Measurements from ENCODE around the gene DPP7. TPM values are rescaled to one million over a fixed set of nuclear protein-coding genes. Genes with fewer than 3 reads are reported as not detected.

DPP7 gene
- total RNA-seq, 2 experiments from 2014 or later = 154 to 182 TPM

DNA sequence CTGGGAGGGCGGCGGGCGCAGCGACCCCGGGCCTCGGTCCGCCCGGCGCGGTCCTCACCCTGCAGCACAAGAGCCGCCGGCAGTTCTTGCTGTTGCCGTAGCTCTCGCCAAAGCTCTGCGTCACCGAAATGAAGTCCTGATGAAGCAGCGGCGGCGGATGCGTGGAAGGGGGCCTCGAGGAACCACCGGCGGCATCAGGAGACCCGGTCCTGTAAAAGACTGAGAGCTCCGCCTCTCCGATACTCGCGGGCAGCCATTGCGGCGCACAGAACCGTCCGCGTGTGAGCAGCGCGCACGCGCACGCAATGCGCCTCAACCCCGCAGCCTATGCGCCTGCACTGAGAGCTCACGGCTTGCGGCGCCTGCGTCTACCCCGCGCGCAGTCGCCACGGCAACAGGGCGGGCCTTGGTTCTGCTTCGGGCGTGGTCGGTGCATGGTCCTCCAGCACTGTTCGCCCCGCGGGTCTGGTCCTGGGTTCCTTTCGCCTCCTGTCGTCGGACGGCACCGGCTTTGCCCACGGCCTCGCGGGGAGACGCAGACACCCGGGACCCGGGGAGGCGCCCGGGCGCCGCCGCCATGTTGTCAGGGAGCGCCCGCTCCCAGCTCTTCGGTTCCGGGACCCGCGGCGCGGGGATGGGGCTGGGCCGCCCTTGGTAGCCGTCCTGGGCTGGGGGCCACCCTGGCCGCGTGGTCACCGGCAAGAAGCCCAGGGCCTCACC is 15.1 kb upstream of the DPP7 start:
- ChIA-PET POLR2A (interaction anchor here (0.7 to 3.4 kb wide), 16 partner anchors 8 to 135 kb away, joined by 3 to 52 read pairs (median 4); partner anchors contain the start of genes NELFB, RNF208, SAPCD2 and TPRN), CTCF (ENCODE audit: unreplicated experiment) (interaction anchor here (0.5 to 1.4 kb wide), 8 partner anchors 18 to 109 kb away, joined by 3 to 9 read pairs (median 5); partner anchors contain the start of gene SAPCD2)
- Histone ChIP-seq H3K27ac (ENCODE audit: low read depth, low read length, poor library complexity, severe bottlenecking) (peak overlapping the region; percentile 92), H3K9me2 (ENCODE audit: insufficient read depth, low read length) (no peaks in the 10 kb centered on the region), H3K36me3 (ENCODE audit: insufficient read depth, low read length) (no peaks in the 10 kb centered on the region), H3K9me3 (ENCODE audit: low read length) (no peaks in the 10 kb centered on the region), H3K79me2 (ENCODE audit: insufficient read depth, low read depth, low read length) (peaks cover 54% of the 10 kb centered on the region; the same call in 1 of the 2 replicates), H2AFZ (ENCODE audit: low read length) (peak overlapping the region; percentile 31; the same call in 1 of the 2 replicates), H3K4me2 (ENCODE audit: low read length) (peak overlapping the region; percentile 96), H4K20me1 (ENCODE audit: insufficient read depth, low read length) (no peaks in the 10 kb centered on the region), H3K4me3 (ENCODE audit: low read depth, low read length, poor library complexity, severe bottlenecking) (peak overlapping the region; percentile 94), H3K4me1 (ENCODE audit: insufficient read depth, low read length, poor library complexity, severe bottlenecking) (peaks cover 35% of the 10 kb centered on the region)
- DNase-seq (ENCODE audit: low spot score) = peak; percentile 94
- no TSS peak for BruUV-seq (replicated peaks)
- intact Hi-C loops (cut with micrococcal nuclease; ENCODE audit: unreplicated experiment) = loop anchor here (1.0 kb wide), 1 partner anchor 22 kb away; no protein-coding TSS in a partner anchor
- no peak for TF ChIP-seq EZH2phosphoT487 (IDR thresholded peaks at IDR 0.05; ENCODE audit: borderline replicate concordance, low read depth, low read length)
- TF ChIP-seq, protein P1, sequence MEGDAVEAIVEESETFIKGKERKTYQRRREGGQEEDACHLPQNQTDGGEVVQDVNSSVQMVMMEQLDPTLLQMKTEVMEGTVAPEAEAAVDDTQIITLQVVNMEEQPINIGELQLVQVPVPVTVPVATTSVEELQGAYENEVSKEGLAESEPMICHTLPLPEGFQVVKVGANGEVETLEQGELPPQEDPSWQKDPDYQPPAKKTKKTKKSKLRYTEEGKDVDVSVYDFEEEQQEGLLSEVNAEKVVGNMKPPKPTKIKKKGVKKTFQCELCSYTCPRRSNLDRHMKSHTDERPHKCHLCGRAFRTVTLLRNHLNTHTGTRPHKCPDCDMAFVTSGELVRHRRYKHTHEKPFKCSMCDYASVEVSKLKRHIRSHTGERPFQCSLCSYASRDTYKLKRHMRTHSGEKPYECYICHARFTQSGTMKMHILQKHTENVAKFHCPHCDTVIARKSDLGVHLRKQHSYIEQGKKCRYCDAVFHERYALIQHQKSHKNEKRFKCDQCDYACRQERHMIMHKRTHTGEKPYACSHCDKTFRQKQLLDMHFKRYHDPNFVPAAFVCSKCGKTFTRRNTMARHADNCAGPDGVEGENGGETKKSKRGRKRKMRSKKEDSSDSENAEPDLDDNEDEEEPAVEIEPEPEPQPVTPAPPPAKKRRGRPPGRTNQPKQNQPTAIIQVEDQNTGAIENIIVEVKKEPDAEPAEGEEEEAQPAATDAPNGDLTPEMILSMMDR (conservative IDR thresholded peaks at IDR 0.05; ENCODE audit: low read length) = no peak

DNA sequence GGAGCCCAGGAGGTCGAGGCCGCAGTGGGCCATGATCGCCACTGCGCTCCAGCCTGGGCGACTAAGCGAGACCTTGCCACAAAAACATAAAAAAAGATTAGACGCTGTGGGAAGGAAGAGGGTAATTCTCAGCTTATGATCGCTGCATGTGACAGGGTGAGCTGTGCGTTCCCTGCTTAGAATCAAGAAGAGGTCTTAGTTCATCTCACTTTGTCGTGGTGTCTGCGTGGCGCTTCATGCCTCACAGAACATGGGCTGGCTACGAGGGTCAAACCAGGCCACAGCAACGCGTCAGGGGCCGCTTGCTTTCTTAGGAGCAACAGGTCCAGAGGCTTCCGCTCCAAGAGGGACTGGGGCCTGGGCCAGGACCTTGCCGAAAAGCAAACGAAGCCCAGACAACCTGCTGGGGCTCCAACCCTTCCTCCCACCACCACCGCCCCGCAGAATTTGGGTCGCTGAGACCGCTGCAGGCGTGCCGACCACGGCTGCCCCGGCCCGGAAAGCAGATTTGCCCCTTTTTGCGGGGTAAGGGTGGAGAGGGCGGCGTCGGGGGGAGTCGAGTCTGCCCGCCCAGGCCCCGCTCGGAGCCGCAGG is 14.4 kb upstream of the DPP7 start:
- DNase-seq (ENCODE audit: low spot score) = peak; percentile 57
- Histone ChIP-seq H3K36me3 (ENCODE audit: insufficient read depth, low read length) (peaks cover 6% of the 10 kb centered on the region), H3K4me1 (ENCODE audit: insufficient read depth, low read length, poor library complexity, severe bottlenecking) (peaks cover 40% of the 10 kb centered on the region), H3K27ac (ENCODE audit: low read depth, low read length, poor library complexity, severe bottlenecking) (peak overlapping the region; percentile 92), H3K79me2 (ENCODE audit: insufficient read depth, low read depth, low read length) (peaks cover 60% of the 10 kb centered on the region; the same call in 1 of the 2 replicates), H3K4me3 (ENCODE audit: low read depth, low read length, poor library complexity, severe bottlenecking) (peak overlapping the region; percentile 94), H4K20me1 (ENCODE audit: insufficient read depth, low read length) (no peaks in the 10 kb centered on the region), H2AFZ (ENCODE audit: low read length) (peak overlapping the region; percentile 31; the same call in 1 of the 2 replicates), H3K9me3 (ENCODE audit: low read length) (no peaks in the 10 kb centered on the region), H3K4me2 (ENCODE audit: low read length) (peak overlapping the region; percentile 96), H3K9me2 (ENCODE audit: insufficient read depth, low read length) (no peaks in the 10 kb centered on the region)
- no TSS peak for BruUV-seq (replicated peaks)
- CTCF ChIA-PET (ENCODE audit: unreplicated experiment) = interaction anchor here (0.6 to 1.4 kb wide), 3 partner anchors 19 to 61 kb away, joined by 5 read pairs; no protein-coding TSS in a partner anchor
- intact Hi-C loops (cut with micrococcal nuclease; ENCODE audit: unreplicated experiment) = loop anchor here (1.0 kb wide), 1 partner anchor 22 kb away; no protein-coding TSS in a partner anchor
- POLR2A ChIA-PET = interaction anchor here (0.7 to 3.4 kb wide), 14 partner anchors 9 to 136 kb away, joined by 3 to 52 read pairs (median 4); partner anchors contain the start of genes NELFB, RNF208, SAPCD2 and TPRN
- TF ChIP-seq EZH2phosphoT487 (IDR thresholded peaks at IDR 0.05; ENCODE audit: borderline replicate concordance, low read depth, low read length) = no peak
- TF ChIP-seq, protein P1 (conservative IDR thresholded peaks at IDR 0.05; ENCODE audit: low read length) = no peak

Measured in OCI-LY7 (cell line).